GM13977 (cell line): ENCODE results near the gene COL6A1.

Experiments used
- DNase-seq: peaks from one replicate; pipeline ENCODE4 v3.0.0; 2012; ENCODE audit warnings: low spot score
- in situ Hi-C: fragments of 300-500 bp; cut with MboI; formaldehyde crosslinking; loops from one replicate; pipeline ENCODE4 v1.12.0; 2022; ENCODE audit warnings: low sequenced_read_pairs, low pct_unique_long_range_greater_than_20kb, mixed read lengths, inconsistent platforms; ENCODE audit not compliant: unreplicated experiment
- TF ChIP-seq, protein P1 (sequence below): IDR thresholded peaks from 2 replicates; pipeline ENCODE4 v1.5.1; 2012; ENCODE audit warnings: mild to moderate bottlenecking, control low read depth; ENCODE audit not compliant: insufficient read depth; ENCODE audit errors: extremely low read depth, missing control alignments

The COL6A1 gene

DNA sequence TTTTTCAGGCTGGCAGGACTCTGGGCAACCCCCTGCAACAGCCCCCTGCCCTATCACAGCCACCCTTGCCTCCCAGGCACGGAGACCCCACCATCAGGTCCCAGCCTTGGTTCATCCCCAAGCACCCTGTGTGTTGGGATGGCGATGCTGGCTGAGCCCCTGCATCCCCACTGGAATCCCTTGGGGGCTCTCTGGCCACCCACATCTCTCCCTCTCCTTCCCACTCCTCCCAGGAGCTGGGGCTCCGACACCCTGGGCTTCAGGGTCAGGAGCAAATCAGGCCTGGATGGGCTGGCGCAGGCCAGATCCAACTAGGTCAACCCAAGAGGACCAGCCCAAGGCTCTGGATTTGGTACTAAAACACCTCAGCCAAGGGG is 25.9 kb downstream of the COL6A1 start:
- no peak for DNase-seq
- in situ Hi-C loops = no loop called here
- TF ChIP-seq, protein P1, sequence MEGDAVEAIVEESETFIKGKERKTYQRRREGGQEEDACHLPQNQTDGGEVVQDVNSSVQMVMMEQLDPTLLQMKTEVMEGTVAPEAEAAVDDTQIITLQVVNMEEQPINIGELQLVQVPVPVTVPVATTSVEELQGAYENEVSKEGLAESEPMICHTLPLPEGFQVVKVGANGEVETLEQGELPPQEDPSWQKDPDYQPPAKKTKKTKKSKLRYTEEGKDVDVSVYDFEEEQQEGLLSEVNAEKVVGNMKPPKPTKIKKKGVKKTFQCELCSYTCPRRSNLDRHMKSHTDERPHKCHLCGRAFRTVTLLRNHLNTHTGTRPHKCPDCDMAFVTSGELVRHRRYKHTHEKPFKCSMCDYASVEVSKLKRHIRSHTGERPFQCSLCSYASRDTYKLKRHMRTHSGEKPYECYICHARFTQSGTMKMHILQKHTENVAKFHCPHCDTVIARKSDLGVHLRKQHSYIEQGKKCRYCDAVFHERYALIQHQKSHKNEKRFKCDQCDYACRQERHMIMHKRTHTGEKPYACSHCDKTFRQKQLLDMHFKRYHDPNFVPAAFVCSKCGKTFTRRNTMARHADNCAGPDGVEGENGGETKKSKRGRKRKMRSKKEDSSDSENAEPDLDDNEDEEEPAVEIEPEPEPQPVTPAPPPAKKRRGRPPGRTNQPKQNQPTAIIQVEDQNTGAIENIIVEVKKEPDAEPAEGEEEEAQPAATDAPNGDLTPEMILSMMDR = no peak

DNA sequence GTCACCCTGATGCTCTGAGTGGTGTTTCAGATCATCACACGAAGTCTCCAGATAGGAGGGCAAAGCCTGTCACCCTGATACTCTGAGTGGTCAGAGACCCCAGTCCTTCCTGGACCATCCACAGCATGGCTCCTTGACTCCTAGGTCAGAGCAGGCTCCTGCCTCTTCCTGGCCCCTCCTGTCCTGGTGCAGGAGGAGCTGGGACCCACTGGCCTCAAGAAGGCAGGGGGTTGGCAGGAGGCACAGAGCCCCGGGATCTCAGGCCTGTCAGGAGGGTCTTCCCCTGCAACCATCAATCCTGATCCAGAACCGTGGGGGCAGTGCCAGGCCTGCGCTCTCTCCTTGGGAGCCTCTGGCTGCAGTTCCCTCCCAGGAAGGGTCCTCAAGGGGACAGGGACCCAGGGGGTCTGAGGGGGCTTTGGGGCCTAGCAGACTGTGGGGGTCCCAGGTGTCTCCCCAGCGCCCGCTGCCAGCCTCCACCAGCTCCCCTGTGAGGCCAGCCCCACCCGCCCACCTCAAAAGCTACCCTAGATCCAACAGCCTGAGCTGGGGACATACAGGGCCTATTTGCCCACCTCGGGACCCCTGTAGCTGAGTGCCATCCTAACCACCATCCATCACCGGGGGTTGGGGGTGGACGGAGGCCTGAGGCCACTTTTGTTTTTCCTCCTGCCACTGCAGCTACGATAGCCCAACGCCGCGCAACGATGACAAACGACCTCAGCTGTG is 27.5 kb downstream of the COL6A1 start:
- no peak for DNase-seq
- TF ChIP-seq, protein P1 = no peak
- in situ Hi-C loops = no loop called here

DNA sequence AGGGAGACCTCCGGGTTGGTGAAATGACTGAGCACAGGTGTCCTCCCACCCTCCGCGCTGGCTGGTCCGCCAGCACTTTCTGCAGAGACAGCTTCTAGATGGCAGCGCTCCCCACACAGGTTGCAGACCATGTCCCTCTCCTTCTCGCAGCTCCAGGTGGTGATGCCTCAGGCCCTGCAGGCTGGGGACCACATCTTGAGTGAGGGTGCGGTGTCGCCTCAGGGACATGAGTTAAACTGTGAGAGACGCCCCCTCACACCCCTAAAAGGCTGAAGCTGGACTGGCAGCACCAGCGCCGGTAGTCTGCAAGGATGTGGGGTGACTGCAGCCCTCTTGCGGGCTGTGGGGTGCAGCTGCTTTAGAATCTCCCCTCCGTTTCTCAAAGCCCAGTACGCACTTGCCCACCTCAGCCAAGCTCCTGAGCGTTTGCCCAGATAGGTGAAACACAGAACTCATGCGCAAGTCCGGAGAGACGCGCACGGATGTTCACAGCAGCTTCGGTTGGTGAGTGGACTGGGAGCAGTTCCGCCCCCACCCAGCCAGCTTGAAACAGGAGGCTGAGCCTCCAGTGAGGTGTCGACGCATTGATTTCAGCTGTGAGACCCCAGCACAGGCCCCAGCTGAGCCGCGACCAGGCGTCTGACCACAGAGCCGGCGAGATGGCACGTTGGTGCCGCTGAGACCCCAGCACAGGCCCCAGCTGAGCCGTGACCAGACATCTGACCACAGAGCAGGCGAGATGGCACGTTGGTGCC is 28.6 kb downstream of the COL6A1 start:
- TF ChIP-seq, protein P1 = no peak
- in situ Hi-C loops = no loop called here
- no peak for DNase-seq

DNA sequence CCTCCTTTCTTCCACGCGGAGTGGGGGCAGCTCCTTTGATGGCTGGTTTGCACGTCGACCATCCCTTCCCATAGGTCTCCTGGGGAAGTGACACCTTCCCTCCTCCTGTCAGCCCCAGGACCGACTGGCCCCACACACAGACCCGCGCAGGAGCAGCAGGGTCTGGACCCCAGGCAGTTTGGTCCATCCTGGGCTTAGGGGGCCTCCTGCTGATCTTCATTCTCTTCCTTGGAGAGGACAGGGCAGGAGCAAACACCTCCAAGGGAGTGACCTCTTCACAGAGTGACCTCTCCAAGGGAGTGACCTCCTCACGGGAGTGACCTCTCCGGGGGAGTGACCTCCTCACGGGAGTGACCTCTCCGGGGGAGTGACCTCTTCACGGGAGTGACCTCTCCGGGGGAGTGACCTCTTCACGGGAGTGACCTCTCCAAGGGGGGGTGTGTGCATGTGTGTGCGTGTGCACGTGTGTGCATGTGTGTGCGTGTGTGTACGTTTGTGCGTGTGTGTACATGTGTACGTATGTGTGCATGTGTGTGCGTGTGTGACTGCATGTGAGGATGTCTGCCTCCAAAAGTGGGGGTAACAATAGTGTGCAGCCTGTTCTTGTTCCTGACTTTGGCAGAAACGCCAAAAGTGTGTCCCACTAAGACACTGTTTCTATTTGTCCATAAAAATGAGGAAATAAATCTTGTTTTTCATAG is 29.8 kb downstream of the COL6A1 start:
- in situ Hi-C loops = no loop called here
- TF ChIP-seq, protein P1 = no peak
- no peak for DNase-seq

DNA sequence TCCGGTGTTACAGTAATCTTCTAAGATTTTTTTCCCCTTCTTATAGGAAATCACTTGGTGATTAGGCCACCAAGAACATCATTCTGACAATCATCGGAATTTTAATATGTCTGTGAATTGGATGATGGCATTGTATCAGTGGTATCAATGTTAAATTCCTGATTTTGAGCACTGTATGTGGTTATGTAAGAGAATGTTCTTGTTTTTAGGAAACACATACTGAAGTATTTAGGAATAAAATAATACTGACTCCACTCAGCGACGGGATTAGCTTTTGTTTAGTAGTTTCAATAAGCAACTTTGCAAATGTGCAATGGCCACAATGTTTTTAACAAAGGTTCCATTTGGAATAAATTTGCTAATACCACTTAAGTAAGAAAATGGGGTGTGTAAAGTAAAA is 30.6 kb downstream of the COL6A1 start:
- no peak for DNase-seq
- TF ChIP-seq, protein P1 = no peak
- in situ Hi-C loops = no loop called here

DNA sequence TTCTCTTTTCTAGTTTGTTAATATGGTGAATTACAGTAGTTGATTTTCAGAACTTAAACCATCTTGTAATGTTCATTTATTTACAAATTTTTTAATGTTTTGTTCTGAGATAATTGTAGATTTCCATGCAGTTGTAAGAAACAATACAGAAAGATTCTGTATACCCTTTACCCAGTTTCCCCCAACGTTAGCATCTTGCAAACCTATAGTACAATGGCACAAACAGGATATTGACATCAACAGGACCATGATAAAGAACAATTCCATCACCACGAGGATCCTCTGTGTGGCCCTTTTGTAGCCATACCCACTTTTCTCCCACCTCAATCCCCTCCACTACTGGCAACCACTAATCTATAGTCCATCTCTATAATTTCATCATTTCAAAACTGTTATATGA is 33.3 kb downstream of the COL6A1 start:
- in situ Hi-C loops = no loop called here
- DNase-seq = no peak
- TF ChIP-seq, protein P1 = no peak
